GM12891 (cell line): ENCODE measurements around the gene BRD3.

Experiments used
- POLR2A ChIP-seq: IDR thresholded peaks from 2 replicates; pipeline ENCODE4 v1.6.1; 2011; ENCODE audit warnings: low read depth, low read length, control low read depth
- POLR2AphosphoS5 ChIP-seq: IDR thresholded peaks from 2 replicates; pipeline ENCODE4 v1.6.1; 2011; ENCODE audit warnings: low read depth, low read length, control low read depth

- no peak for TF ChIP-seq POLR2AphosphoS5
- no peak for TF ChIP-seq POLR2A
Measured at GRCh38 chr9:134051319-134051718, 16.5 kb downstream of the BRD3 start.
